GM12874 (cell line): ENCODE data around the gene NPY.

Experiments used
- CTCF ChIP-seq: IDR thresholded peaks from 2 replicates; pipeline ENCODE4 v1.5.1; 2011; ENCODE audit warnings: low read depth, mild to moderate bottlenecking, control low read depth, low read length, moderate library complexity; ENCODE audit not compliant: insufficient read depth

Gene NPY

GRCh38 chr7:24255139-24255538, 28.9 kb upstream of the NPY start:
- TF ChIP-seq CTCF = no peak

DNA sequence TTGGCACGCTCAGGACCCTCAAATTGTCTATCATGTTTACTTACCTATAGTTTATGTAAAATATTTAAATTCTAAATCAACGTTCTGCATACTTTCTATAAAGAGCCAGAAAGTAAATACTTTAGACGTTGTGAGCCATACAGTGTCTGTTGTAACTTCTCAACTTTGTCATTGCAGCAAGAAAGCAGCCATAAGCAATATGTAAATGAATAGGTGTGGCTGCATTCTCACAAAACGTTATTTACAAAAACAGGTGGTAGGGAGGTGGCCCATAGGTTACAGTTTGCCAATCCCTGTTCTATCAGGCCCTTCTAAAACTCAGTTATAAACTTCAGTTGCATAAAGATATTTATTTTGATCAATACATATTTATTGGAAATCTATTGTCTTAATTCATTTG, 12.1 kb upstream of the NPY start:
- TF ChIP-seq CTCF = no peak

- TF ChIP-seq CTCF = no peak
Observed at GRCh38 chr7:24279512-24279911, 4.5 kb upstream of the NPY start.

DNA sequence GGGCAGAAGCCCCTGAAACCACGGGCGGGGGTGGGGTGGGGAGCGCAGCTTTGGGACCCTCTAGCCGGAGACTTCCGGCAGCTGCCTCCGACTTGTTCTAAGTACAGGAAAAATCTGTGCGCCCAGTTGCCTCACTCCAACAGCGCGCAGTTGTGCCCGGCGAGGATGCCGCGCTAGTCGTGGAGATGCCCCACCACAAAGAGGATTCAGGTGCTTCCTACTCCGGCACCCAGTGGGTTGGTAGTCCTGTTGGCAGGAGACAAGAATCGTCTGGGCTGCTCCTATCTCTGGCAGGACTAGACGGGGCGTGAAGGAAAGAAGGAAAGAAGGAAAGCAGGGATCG, 465 bp upstream of the NPY start:
- no peak for TF ChIP-seq CTCF

DNA sequence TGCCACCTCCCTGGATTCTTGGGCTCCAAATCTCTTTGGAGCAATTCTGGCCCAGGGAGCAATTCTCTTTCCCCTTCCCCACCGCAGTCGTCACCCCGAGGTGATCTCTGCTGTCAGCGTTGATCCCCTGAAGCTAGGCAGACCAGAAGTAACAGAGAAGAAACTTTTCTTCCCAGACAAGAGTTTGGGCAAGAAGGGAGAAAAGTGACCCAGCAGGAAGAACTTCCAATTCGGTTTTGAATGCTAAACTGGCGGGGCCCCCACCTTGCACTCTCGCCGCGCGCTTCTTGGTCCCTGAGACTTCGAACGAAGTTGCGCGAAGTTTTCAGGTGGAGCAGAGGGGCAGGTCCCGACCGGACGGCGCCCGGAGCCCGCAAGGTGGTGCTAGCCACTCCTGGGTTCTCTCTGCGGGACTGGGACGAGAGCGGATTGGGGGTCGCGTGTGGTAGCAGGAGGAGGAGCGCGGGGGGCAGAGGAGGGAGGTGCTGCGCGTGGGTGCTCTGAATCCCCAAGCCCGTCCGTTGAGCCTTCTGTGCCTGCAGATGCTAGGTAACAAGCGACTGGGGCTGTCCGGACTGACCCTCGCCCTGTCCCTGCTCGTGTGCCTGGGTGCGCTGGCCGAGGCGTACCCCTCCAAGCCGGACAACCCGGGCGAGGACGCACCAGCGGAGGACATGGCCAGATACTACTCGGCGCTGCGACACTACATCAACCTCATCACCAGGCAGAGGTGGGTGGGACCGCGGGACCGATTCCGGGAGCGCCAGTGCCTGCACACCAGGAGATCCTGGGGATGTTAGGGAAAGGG, 913 bp downstream of the NPY start:
- TF ChIP-seq CTCF = no peak

GRCh38 chr7:24290004-24290641, 6.1 kb downstream of the NPY start:
- TF ChIP-seq CTCF = peak; percentile 60

GRCh38 chr7:24291271-24291670, 7.3 kb downstream of the NPY start:
- no peak for TF ChIP-seq CTCF
